MM.1S (cell line): ENCODE results near the gene POLG.
A peak's percentile ranks its signal among the peaks of the same experiment; 100 is the strongest.

Source experiments
- DNase-seq: peaks from one replicate; pipeline ENCODE4 v3.0.0-alpha.2; 2015
- H2AFZ ChIP-seq: fragments of 300-600 bp; sonication (generic); 2 replicates; pipeline ENCODE4 v1.6.0; 2016; ENCODE audit warnings: antibody characterized with exemption, low read length
- H3F3A ChIP-seq: fragments of 300-600 bp; sonication (generic); 2 replicates; pipeline ENCODE4 v1.6.1; 2016; ENCODE audit warnings: mild to moderate bottlenecking, antibody characterized with exemption, low read length, moderate library complexity, mixed read lengths; ENCODE audit not compliant: insufficient read depth
- H3K27ac ChIP-seq: fragments of 300-600 bp; sonication (generic); 2 replicates; pipeline ENCODE4 v1.5.1; 2016; ENCODE audit warnings: mild to moderate bottlenecking, low read length
- H3K27me3 ChIP-seq: fragments of 300-600 bp; sonication (generic); replicated peaks from 2 replicates; pipeline ENCODE4 v1.6.0; 2016; ENCODE audit warnings: low read length; ENCODE audit not compliant: insufficient read depth
- H3K36me3 ChIP-seq: fragments of 300-600 bp; sonication (generic); replicated peaks from 2 replicates; pipeline ENCODE4 v1.6.1; 2016; ENCODE audit warnings: mild to moderate bottlenecking, low read length, mixed read lengths; ENCODE audit not compliant: insufficient read depth
- H3K4me1 ChIP-seq: fragments of 300-600 bp; sonication (generic); 2 replicates; pipeline ENCODE4 v1.6.1; 2016; ENCODE audit warnings: low read length, mixed read lengths
- H3K4me2 ChIP-seq: fragments of 300-600 bp; sonication (generic); 2 replicates; pipeline ENCODE4 v1.6.0; 2016; ENCODE audit warnings: low read depth, low read length
- H3K4me3 ChIP-seq: fragments of 300-600 bp; sonication (generic); 2 replicates; pipeline ENCODE4 v1.5.1; 2016; ENCODE audit warnings: low read length, mixed read lengths
- H3K79me2 ChIP-seq: fragments of 300-600 bp; sonication (generic); 2 replicates; pipeline ENCODE4 v1.6.1; 2016; ENCODE audit warnings: mixed run types, low read length, mixed read lengths
- H3K9ac ChIP-seq: fragments of 300-600 bp; sonication (generic); 2 replicates; pipeline ENCODE4 v1.6.1; 2016; ENCODE audit warnings: low read length, mixed read lengths
- H3K9me2 ChIP-seq: fragments of 300-600 bp; sonication (generic); replicated peaks from 2 replicates; pipeline ENCODE4 v1.6.1; 2016; ENCODE audit warnings: mild to moderate bottlenecking, low read length, mixed read lengths; ENCODE audit not compliant: insufficient read depth
- H3K9me3 ChIP-seq: fragments of 300-600 bp; sonication (generic); replicated peaks from 2 replicates; pipeline ENCODE4 v1.6.1; 2016; ENCODE audit warnings: mild to moderate bottlenecking, low read length, mixed read lengths; ENCODE audit not compliant: insufficient read depth
- H4K20me1 ChIP-seq: fragments of 300-600 bp; sonication (generic); 2 replicates; pipeline ENCODE4 v1.6.1; 2016; ENCODE audit warnings: mild to moderate bottlenecking, low read length, moderate library complexity, mixed read lengths; ENCODE audit not compliant: insufficient read depth
- EZH2 ChIP-seq: fragments of 300-600 bp; sonication (generic); optimal IDR thresholded peaks from 2 replicates; pipeline ENCODE3; 2017; ENCODE audit warnings: low read depth, mild to moderate bottlenecking, antibody characterized with exemption, low read length, mixed read lengths
- EZH2phosphoT487 ChIP-seq: fragments of 300-600 bp; sonication (generic); IDR thresholded peaks from 2 replicates; pipeline ENCODE4 v1.6.1; 2018; ENCODE audit warnings: antibody characterized with exemption, low read length
- TF ChIP-seq, protein P1 (sequence below): fragments of 300-600 bp; sonication (generic); IDR thresholded peaks from 2 replicates; pipeline ENCODE4 v1.5.1; 2016; ENCODE audit warnings: antibody characterized with exemption, low read length, mixed read lengths

The POLG gene

DNA sequence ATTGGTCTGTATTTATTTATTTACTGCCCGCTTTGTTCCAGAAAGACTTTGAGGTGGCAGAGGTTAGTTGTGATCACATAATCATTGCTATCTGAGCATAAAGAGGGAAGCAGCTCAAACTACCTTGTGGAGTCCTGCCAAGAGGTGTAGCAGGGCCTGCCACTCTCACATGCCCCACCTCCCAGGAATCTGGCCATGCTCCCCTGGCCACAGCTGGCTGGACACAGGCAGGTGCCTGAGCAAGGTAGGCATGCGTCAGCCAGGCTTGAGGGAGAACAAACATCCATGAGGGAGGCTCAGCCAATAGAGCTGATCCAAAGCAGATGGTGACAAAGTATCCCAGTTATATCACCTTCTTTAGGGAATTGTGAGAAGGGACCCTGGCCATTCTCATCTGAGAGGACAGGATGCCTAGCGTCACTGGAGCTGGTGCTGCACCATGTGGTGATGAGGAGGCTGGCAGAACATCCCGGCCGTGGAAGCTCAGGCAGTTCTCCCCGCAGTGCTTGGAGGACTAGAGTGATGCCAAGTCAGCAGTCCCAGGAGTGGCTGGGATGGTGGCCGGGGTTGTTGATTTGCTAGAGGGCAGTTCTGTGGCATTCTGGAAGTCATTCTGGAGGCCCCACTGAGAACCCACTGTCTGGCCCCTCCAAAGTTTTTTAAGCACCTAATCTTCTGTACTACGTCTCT is 6.8 kb upstream of the POLG start:
- H3K27me3 ChIP-seq: no peaks in the 10 kb centered on the region

DNA sequence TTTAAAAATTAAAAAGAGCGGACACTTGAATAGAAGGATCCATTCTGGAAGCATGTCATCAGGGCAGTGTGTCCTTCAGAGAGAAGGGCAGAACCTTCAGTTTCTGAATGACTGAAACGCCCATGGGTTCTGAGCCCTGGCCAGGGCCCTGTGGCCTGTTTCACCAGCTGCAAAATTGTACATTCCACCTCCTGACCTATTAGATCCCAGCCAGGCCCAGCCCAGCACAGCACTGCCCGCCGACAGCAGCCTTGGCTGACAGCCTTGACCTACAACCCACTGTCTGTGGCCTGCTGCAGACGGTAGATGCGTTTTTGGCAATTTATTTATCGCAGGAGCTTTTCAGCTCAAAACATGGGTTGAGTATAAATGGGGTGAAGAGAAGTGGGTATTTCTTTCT is 5.9 kb upstream of the POLG start:
- H4K20me1 ChIP-seq: no peaks in the 10 kb centered on the region
- H3K79me2 ChIP-seq: no peaks in the 10 kb centered on the region
- H3K9me3 ChIP-seq: no peaks in the 10 kb centered on the region
- 0 out of 2 replicates have a peak, but pooled peaks cover 6% of the 10 kb centered on the region for H3K4me1 ChIP-seq
- TF ChIP-seq EZH2phosphoT487 (no peak), EZH2 (no peak)
- TF ChIP-seq, protein P1, sequence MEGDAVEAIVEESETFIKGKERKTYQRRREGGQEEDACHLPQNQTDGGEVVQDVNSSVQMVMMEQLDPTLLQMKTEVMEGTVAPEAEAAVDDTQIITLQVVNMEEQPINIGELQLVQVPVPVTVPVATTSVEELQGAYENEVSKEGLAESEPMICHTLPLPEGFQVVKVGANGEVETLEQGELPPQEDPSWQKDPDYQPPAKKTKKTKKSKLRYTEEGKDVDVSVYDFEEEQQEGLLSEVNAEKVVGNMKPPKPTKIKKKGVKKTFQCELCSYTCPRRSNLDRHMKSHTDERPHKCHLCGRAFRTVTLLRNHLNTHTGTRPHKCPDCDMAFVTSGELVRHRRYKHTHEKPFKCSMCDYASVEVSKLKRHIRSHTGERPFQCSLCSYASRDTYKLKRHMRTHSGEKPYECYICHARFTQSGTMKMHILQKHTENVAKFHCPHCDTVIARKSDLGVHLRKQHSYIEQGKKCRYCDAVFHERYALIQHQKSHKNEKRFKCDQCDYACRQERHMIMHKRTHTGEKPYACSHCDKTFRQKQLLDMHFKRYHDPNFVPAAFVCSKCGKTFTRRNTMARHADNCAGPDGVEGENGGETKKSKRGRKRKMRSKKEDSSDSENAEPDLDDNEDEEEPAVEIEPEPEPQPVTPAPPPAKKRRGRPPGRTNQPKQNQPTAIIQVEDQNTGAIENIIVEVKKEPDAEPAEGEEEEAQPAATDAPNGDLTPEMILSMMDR: no peak
- no peak overlapping the region for H3K4me3 ChIP-seq
- no peak overlapping the region for H3K9ac ChIP-seq
- H2AFZ ChIP-seq: no peak overlapping the region
- peaks cover 9% of the 10 kb centered on the region for H3F3A ChIP-seq
- no peak overlapping the region for H3K4me2 ChIP-seq
- no peaks in the 10 kb centered on the region for H3K27me3 ChIP-seq
- H3K36me3 ChIP-seq: no peaks in the 10 kb centered on the region
- no peaks in the 10 kb centered on the region for H3K9me2 ChIP-seq
- H3K27ac ChIP-seq: no peak overlapping the region
- DNase-seq: no peak

More for the DNA sequence above, 6.8 kb upstream of the POLG start:
- Histone ChIP-seq H3K9me3 (no peaks in the 10 kb centered on the region), H3K79me2 (no peaks in the 10 kb centered on the region), H3K4me1 (no peaks in the 10 kb centered on the region), H2AFZ (no peak overlapping the region), H3K4me3 (no peak overlapping the region), H3K9ac (no peak overlapping the region), H3K9me2 (no peaks in the 10 kb centered on the region), H3K36me3 (no peaks in the 10 kb centered on the region), H3K27ac (no peak overlapping the region), H3K4me2 (no peak overlapping the region), H3F3A (no peaks in the 10 kb centered on the region), H4K20me1 (no peaks in the 10 kb centered on the region)
- no peak for DNase-seq
- TF ChIP-seq EZH2phosphoT487 (no peak), EZH2 (no peak)

DNA sequence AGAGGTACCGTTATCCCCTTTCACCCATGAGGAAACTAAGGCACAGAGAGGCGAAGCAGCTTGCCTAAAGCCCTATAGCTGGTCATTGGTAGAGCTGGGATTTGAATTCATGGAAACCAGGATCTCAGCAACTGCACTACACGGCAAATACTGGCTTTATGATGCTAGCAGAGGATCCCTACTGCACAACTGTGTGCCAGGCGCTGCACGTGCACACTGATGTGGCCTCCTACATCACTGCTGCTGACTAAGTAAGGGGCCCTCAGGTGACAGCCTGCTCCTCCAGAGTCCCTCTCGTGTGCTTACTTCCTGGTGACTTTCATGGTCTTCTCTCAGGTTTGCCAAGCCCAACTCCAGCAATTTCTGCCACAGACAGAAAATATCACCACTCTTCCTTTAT is 3.4 kb upstream of the POLG start:
- Histone ChIP-seq H2AFZ (no peak overlapping the region), H3K9me2 (no peaks in the 10 kb centered on the region), H4K20me1 (no peaks in the 10 kb centered on the region; the same call in 1 of the 2 replicates), H3K27me3 (no peaks in the 10 kb centered on the region), H3K4me1 (peaks cover 13% of the 10 kb centered on the region), H3K36me3 (0 out of 2 replicates have a peak, but pooled peaks cover 4% of the 10 kb centered on the region), H3F3A (peaks cover 15% of the 10 kb centered on the region), H3K9me3 (no peaks in the 10 kb centered on the region), H3K27ac (no peak overlapping the region), H3K9ac (no peak overlapping the region), H3K4me3 (no peak overlapping the region), H3K79me2 (peaks cover 13% of the 10 kb centered on the region), H3K4me2 (no peak overlapping the region)
- TF ChIP-seq EZH2: no peak
- no peak for DNase-seq

DNA sequence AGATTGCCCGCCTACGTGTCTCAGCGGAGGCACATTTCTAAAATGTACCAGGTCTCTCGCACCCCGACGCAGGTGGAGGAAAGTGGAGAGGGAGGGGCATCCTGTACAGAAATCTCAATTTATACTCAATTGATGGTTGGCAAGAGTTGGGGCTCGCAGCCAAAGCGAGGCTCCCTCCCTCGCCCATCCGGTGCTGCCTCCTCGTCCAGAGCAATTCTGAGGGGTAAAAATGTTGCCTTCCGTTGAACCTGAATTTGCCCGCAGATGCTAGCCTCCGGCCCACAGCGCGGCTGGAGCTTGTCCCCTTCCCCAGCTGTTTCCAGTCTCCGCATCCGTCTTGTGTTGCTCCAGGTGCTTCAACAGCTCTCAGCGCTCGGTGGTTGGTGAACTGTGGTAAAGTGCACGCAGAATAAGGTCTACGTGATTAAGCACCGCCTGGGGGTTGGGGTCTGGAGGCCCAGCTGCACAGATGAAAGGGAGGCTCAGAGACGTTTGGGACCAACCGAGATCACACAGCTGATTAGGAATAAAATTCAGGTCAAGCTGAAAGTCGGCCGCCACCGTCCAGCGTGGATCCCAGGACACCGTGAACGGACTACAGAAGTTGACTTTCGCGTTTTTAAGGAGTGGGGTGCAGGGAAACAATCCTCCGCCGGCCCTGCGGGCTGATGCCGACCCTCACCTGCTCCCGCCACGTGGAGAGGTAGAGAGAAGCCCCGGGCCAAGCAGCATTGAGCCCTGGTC is 846 bp upstream of the POLG start:
- H3K4me2 ChIP-seq: peak overlapping the region; percentile 86
- H3K27me3 ChIP-seq: no peaks in the 10 kb centered on the region
- peaks cover 30% of the 10 kb centered on the region for H3K4me1 ChIP-seq
- H3K4me3 ChIP-seq: peak overlapping the region; percentile 66
- H3K79me2 ChIP-seq: peaks cover 38% of the 10 kb centered on the region
- DNase-seq: no peak
- TF ChIP-seq EZH2 (no peak), EZH2phosphoT487 (no peak)
- TF ChIP-seq, protein P1: no peak
- H3K27ac ChIP-seq: peak overlapping the region; percentile 70; the same call in 1 of the 2 replicates
- H3K9ac ChIP-seq: peak overlapping the region; percentile 49
- peaks cover 15% of the 10 kb centered on the region for H3F3A ChIP-seq
- peaks cover 24% of the 10 kb centered on the region for H3K36me3 ChIP-seq
- H3K9me3 ChIP-seq: no peaks in the 10 kb centered on the region
- peaks cover 9% of the 10 kb centered on the region for H4K20me1 ChIP-seq
- H3K9me2 ChIP-seq: no peaks in the 10 kb centered on the region
- peak overlapping the region; percentile 84 for H2AFZ ChIP-seq
